IPS-NIHi7 (cell line): ENCODE measurements around the gene TUB.

Experiments used
- DNase-seq: peaks from one replicate; pipeline ENCODE4 v3.0.0; 2012; ENCODE audit warnings: mixed read lengths; ENCODE audit errors: extremely low spot score

The TUB gene

GRCh38 chr11:8080674-8081590 lies at the start of gene TUB:
TSS of gene TUB (plus strand) at chr11:8081211. CDS start at chr11:8081511, 300 bp downstream.
- DNase-seq = peak; percentile 70

GRCh38 chr11:8031248-8032115 lies 49.5 kb upstream of the TUB start:
- DNase-seq = no peak

GRCh38 chr11:8032122-8032521 lies 48.9 kb upstream of the TUB start:
- no peak for DNase-seq

GRCh38 chr11:8032576-8033304 lies 48.3 kb upstream of the TUB start:
- DNase-seq = no peak

- DNase-seq = peak; percentile 89
Observed at GRCh38 chr11:8033305-8034105, 47.5 kb upstream of the TUB start.

- no peak for DNase-seq
Observed at GRCh38 chr11:8034106-8034585, 46.9 kb upstream of the TUB start.

- DNase-seq = no peak
Observed at GRCh38 chr11:8034604-8035190, 46.3 kb upstream of the TUB start.

- DNase-seq = no peak
Observed at GRCh38 chr11:8035200-8035855, 45.7 kb upstream of the TUB start.

GRCh38 chr11:8036002-8036802 lies 44.8 kb upstream of the TUB start:
- no peak for DNase-seq

- no peak for DNase-seq
Observed at GRCh38 chr11:8036986-8037385, 44.0 kb upstream of the TUB start.

GRCh38 chr11:8038393-8038792 lies 42.6 kb upstream of the TUB start:
- DNase-seq = no peak

GRCh38 chr11:8038811-8039529 lies 42.0 kb upstream of the TUB start:
- DNase-seq = no peak

- no peak for DNase-seq
Observed at GRCh38 chr11:8039530-8040260, 41.3 kb upstream of the TUB start.

GRCh38 chr11:8040261-8040920 lies 40.6 kb upstream of the TUB start:
- DNase-seq = no peak

GRCh38 chr11:8040921-8041285 lies 40.1 kb upstream of the TUB start:
- DNase-seq = no peak

- no peak for DNase-seq
Observed at GRCh38 chr11:8041576-8041975, 39.4 kb upstream of the TUB start.

GRCh38 chr11:8043756-8044155 lies 37.3 kb upstream of the TUB start:
- DNase-seq = no peak
